T-helper 1 cell treated with Interleukin-12 subunit alpha and Interleukin-12 subunit beta and Interleukin-4 antibody, amounts not matched to agents 30 ng/mL and 1 ng/mL, for 36 hours (primary cell): ENCODE measurements around the gene PDS5A. TPM values are rescaled to one million over a fixed set of nuclear protein-coding genes. Genes with fewer than 3 reads are reported as not detected.
"Not testable (repeated sequence)": the region's sequence is repeated elsewhere in the genome, so short reads cannot be mapped to it uniquely, and the experiment has no call there.

Experiments used
- intact Hi-C: fragments of 100-400 bp; cut with micrococcal nuclease; formaldehyde crosslinking; loops from one replicate; pipeline ENCODE4 v1.15.1; 2024
- total RNA-seq: library from RNA; stranded (reverse); gene quantifications from 2 replicates; pipeline ENCODE4 v1.2.3, GENCODE V29; 2022

Gene PDS5A
- total RNA-seq, 1 donor from 2014 or later = 106 TPM

- intact Hi-C loops = not testable (repeated sequence)
Observed at GRCh38 chr4:39905019-39905418, 72.7 kb downstream of the PDS5A start.

GRCh38 chr4:39900966-39901365, 76.7 kb downstream of the PDS5A start:
- intact Hi-C loops = no loop called here

- intact Hi-C loops = no loop called here
Observed at GRCh38 chr4:39899291-39899690, 78.4 kb downstream of the PDS5A start.

GRCh38 chr4:39898015-39898414, 79.7 kb downstream of the PDS5A start:
- intact Hi-C loops = no loop called here

- intact Hi-C loops = no loop called here
Observed at GRCh38 chr4:39893693-39894072, 84.0 kb downstream of the PDS5A start.

- intact Hi-C loops = loop anchor here (1.0 kb wide), 1 partner anchor 11 kb away; no protein-coding TSS in a partner anchor
Observed at GRCh38 chr4:39892988-39893692, 84.6 kb downstream of the PDS5A start.

- intact Hi-C loops = no loop called here
Observed at GRCh38 chr4:39889226-39889625, 88.5 kb downstream of the PDS5A start.

- intact Hi-C loops = no loop called here
Observed at GRCh38 chr4:39888541-39888940, 89.2 kb downstream of the PDS5A start.

- intact Hi-C loops = no loop called here
Observed at GRCh38 chr4:39883646-39884045, 94.1 kb downstream of the PDS5A start.

GRCh38 chr4:39881789-39882188, 95.9 kb downstream of the PDS5A start:
- intact Hi-C loops = loop anchor here (1.0 kb wide), 1 partner anchor 11 kb away; no protein-coding TSS in a partner anchor

- intact Hi-C loops = loop anchor here (10.0 kb wide), 1 partner anchor 97 kb away; the partner anchor contains the start of gene PDS5A
Observed at GRCh38 chr4:39877971-39878370, 99.7 kb downstream of the PDS5A start.

- intact Hi-C loops = loop anchor here (2.0 to 10.0 kb wide), 2 partner anchors 101 to 175 kb away; partner anchors contain the start of genes PDS5A and UBE2K
Observed at GRCh38 chr4:39873823-39874222, 103.9 kb downstream of the PDS5A start.

- intact Hi-C loops = no loop called here
Observed at GRCh38 chr4:39865280-39865679, 112.4 kb downstream of the PDS5A start.

GRCh38 chr4:39864391-39864790, 113.3 kb downstream of the PDS5A start:
- intact Hi-C loops = no loop called here

GRCh38 chr4:39860804-39861203, 116.9 kb downstream of the PDS5A start:
- intact Hi-C loops = no loop called here

GRCh38 chr4:39855909-39856512, 121.7 kb downstream of the PDS5A start:
- intact Hi-C loops = no loop called here

GRCh38 chr4:39852636-39853035, 125.1 kb downstream of the PDS5A start:
- intact Hi-C loops = no loop called here

- intact Hi-C loops = no loop called here
Observed at GRCh38 chr4:39850727-39851126, 127.0 kb downstream of the PDS5A start.

- intact Hi-C loops = no loop called here
Observed at GRCh38 chr4:39846705-39847104, 131.0 kb downstream of the PDS5A start.

- intact Hi-C loops = no loop called here
Observed at GRCh38 chr4:39846120-39846519, 131.6 kb downstream of the PDS5A start.

- intact Hi-C loops = no loop called here
Observed at GRCh38 chr4:39841894-39842293, 135.8 kb downstream of the PDS5A start.

- intact Hi-C loops = not testable (repeated sequence)
Observed at GRCh38 chr4:39840516-39840915, 137.2 kb downstream of the PDS5A start.

GRCh38 chr4:39840027-39840426, 137.7 kb downstream of the PDS5A start:
- intact Hi-C loops = no loop called here
